Brain microvascular endothelial cell (primary cell): ENCODE results near the gene PSME4.

Experiments
- DNase-seq: peaks from one replicate; pipeline ENCODE4 v3.0.0-alpha.2; 2020
- H3K27ac ChIP-seq: fragments of 250-450 bp; sonication (Bioruptor Pico); 2 replicates; pipeline ENCODE4 v1.5.1; 2020; ENCODE audit warnings: mild to moderate bottlenecking, moderate library complexity
- H3K27me3 ChIP-seq: fragments of 250-450 bp; sonication (Bioruptor Pico); replicated peaks from 2 replicates; pipeline ENCODE4 v1.5.1; 2020; ENCODE audit warnings: mild to moderate bottlenecking
- H3K36me3 ChIP-seq: fragments of 250-450 bp; sonication (Bioruptor Pico); replicated peaks from 2 replicates; pipeline ENCODE4 v1.5.1; 2020; ENCODE audit warnings: mild to moderate bottlenecking
- H3K4me3 ChIP-seq: 2 replicates; pipeline ENCODE4 v1.5.1; 2011; ENCODE audit warnings: low read depth, mild to moderate bottlenecking, control low read depth, low read length, moderate library complexity
- in situ Hi-C: cut with HindIII; loops from 2 replicates; pipeline ENCODE4 v1.10.0; 2017; ENCODE audit warnings: low sequenced_read_pairs, low pct_ligation_motif_present
- TF ChIP-seq, protein P1 (sequence below): IDR thresholded peaks from 2 replicates; pipeline ENCODE4 v1.5.1; 2011; ENCODE audit warnings: low read depth, mild to moderate bottlenecking, moderate library complexity, low read length, control low read depth, inconsistent platforms; ENCODE audit errors: missing control alignments

PSME4 gene

DNA sequence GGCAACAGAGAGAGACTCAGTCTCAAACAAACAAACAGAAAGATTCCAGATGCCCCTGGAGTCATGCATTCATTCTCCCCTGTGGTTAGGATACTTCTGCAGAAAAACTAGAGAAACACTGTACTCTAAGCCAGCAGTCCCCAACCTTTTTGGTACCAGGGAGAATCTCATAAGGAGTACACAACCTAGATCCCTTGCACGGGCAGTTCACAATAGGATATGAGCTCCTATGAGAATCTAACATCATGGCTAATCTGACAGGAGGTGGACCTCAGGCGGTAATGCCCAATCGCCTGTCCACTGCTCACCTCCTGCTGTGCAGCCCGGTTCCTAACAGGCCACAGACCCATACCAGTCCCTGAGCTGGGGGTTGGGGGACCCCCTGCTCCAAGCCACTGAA lies 18.3 kb downstream of the PSME4 start:
- Histone ChIP-seq H3K27me3 (no peaks in the 10 kb centered on the region), H3K4me3 (no peak overlapping the region), H3K36me3 (peaks cover 12% of the 10 kb centered on the region), H3K27ac (no peak overlapping the region)
- no peak for DNase-seq
- TF ChIP-seq, protein P1, sequence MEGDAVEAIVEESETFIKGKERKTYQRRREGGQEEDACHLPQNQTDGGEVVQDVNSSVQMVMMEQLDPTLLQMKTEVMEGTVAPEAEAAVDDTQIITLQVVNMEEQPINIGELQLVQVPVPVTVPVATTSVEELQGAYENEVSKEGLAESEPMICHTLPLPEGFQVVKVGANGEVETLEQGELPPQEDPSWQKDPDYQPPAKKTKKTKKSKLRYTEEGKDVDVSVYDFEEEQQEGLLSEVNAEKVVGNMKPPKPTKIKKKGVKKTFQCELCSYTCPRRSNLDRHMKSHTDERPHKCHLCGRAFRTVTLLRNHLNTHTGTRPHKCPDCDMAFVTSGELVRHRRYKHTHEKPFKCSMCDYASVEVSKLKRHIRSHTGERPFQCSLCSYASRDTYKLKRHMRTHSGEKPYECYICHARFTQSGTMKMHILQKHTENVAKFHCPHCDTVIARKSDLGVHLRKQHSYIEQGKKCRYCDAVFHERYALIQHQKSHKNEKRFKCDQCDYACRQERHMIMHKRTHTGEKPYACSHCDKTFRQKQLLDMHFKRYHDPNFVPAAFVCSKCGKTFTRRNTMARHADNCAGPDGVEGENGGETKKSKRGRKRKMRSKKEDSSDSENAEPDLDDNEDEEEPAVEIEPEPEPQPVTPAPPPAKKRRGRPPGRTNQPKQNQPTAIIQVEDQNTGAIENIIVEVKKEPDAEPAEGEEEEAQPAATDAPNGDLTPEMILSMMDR, result no peak
- in situ Hi-C loops, result no loop called here

DNA sequence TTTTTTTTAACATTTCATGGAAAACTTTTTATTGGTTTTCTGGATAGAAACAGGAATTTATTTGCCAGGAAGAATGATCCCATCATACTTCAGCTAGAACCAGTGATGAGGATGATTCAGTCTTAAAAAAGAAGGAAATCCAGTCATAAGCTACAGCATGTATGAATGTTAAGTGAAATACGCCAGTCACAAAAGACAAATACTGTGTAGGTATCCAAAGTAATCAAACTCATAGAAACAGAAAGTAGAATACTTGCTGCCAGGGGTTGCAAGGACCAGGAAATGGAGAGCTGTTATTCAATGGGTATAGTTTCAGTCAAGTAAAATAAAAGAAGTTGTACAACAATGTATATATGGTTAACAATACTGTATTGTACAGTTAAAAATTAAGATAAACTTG lies 21.3 kb downstream of the PSME4 start:
- TF ChIP-seq, protein P1, result no peak
- no peak for DNase-seq

DNA sequence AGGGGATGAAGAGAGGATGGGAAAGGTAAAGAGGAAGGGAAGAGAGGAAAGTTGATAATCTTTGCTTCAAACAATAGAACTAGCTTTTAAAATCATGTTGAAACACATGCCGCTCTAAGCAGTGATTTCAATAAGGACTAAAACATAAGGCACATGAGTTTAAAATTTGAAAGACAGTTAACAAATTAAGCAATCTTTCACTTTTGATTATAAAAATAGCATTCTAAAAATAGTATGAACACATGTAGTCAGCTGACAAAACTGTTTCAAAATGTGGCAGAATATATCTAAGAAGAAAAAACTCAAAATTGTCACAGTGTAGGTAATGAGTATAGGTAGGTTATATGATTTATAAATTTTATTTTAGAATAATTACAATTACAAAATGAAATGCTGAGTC lies 25.3 kb downstream of the PSME4 start:
- no peak for DNase-seq
- H3K36me3 ChIP-seq, result peaks cover 28% of the 10 kb centered on the region
- H3K4me3 ChIP-seq, result no peak overlapping the region
- TF ChIP-seq, protein P1, result no peak
- in situ Hi-C loops, result no loop called here
- H3K27ac ChIP-seq, result no peak overlapping the region
- H3K27me3 ChIP-seq, result no peaks in the 10 kb centered on the region

More for the DNA sequence above, 21.3 kb downstream of the PSME4 start:
- no peak overlapping the region for H3K27ac ChIP-seq
- peaks cover 22% of the 10 kb centered on the region for H3K36me3 ChIP-seq
- H3K4me3 ChIP-seq, result no peak overlapping the region
- in situ Hi-C loops, result no loop called here
- H3K27me3 ChIP-seq, result no peaks in the 10 kb centered on the region

DNA sequence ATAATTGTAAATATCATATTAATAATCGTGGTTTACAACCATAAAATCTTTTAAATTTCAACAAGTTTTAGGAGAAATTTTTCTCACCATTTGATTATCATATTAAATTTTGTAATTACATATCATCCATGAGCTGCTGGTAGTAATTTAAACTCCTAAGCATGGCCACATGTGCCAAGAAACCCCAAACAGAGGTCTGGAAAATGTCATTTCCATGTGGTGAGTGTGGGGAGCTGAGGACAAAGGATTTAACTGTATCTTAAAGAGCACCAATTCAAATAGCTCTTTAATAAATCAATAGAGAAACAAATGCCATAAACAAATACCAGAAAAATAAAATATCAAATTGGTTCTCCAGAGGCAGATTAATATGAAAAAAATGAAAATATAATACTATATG lies 26.3 kb downstream of the PSME4 start:
- no peaks in the 10 kb centered on the region for H3K27me3 ChIP-seq
- no peak overlapping the region for H3K4me3 ChIP-seq
- in situ Hi-C loops, result no loop called here
- peaks cover 28% of the 10 kb centered on the region for H3K36me3 ChIP-seq
- H3K27ac ChIP-seq, result no peak overlapping the region
- TF ChIP-seq, protein P1, result no peak
- DNase-seq, result no peak

DNA sequence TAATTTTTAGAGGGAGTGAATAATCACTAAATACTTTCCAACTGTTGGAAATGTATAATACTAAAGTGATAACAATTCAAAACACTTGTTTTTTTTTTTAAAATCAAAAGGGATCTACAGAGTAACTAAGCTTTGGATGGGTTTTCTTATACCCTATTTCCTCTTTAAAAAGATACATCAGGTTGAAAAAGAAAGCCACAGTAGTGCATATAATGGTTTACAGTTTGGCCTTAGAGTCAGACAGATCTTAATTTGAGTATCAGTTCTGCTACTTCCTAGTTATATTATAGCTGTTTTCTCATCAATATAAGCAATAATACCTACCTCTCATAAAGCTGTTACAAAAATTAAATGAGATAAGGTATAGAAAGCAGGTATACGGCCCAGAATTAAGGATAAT lies 28.5 kb downstream of the PSME4 start:
- no peak for DNase-seq
- peaks cover 20% of the 10 kb centered on the region for H3K36me3 ChIP-seq
- TF ChIP-seq, protein P1, result no peak
- no peak overlapping the region for H3K27ac ChIP-seq
- H3K27me3 ChIP-seq, result no peaks in the 10 kb centered on the region
- in situ Hi-C loops, result no loop called here
- H3K4me3 ChIP-seq, result no peak overlapping the region

DNA sequence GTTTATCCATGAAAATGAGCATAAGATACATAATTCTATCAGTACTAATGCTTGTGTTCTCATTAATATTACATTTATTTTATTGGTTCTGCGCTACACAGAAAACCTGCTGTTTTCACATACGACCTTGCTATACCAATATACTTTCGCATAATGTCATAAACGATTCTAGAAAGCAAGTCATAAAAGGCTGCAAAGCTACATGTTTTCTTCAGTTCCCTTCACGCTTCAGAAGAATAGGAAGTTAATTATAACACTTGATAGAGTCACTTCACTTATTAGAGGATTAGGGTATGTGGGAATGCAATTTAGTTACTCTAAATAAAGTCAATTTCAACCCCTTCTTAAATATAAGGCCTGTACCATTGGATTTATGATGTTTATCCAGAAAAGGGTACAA lies 29.0 kb downstream of the PSME4 start:
- TF ChIP-seq, protein P1, result no peak

More for the DNA sequence above, 29.0 kb downstream of the PSME4 start:
- Histone ChIP-seq H3K27ac (no peak overlapping the region), H3K36me3 (peaks cover 20% of the 10 kb centered on the region), H3K4me3 (no peak overlapping the region), H3K27me3 (no peaks in the 10 kb centered on the region)
- in situ Hi-C loops, result no loop called here
- DNase-seq, result no peak
